Measurements from ENCODE around the gene DENND4A.
"Not testable (repeated sequence)": the region's sequence is repeated elsewhere in the genome, so short reads cannot be mapped to it uniquely, and the experiment has no call there.

Gene DENND4A

GRCh38 chr15:65818927-65819562 lies 27.0 kb upstream of the DENND4A start:
- no peak for DNase-seq

- no peak for DNase-seq
Measured at GRCh38 chr15:65816441-65816840, 24.3 kb upstream of the DENND4A start.

- DNase-seq = not testable (repeated sequence)
Measured at GRCh38 chr15:65816008-65816407, 23.9 kb upstream of the DENND4A start.

- DNase-seq = not testable (repeated sequence)
Measured at GRCh38 chr15:65814271-65814670, 22.2 kb upstream of the DENND4A start.

- DNase-seq = no peak
Measured at GRCh38 chr15:65812916-65813315, 20.8 kb upstream of the DENND4A start.

- no peak for DNase-seq
Measured at GRCh38 chr15:65812467-65812866, 20.4 kb upstream of the DENND4A start.

GRCh38 chr15:65811835-65812234 lies 19.7 kb upstream of the DENND4A start:
- no peak for DNase-seq

GRCh38 chr15:65811011-65811733 lies 19.1 kb upstream of the DENND4A start:
- DNase-seq = not testable (repeated sequence)

GRCh38 chr15:65806397-65806796 lies 14.3 kb upstream of the DENND4A start:
- no peak for DNase-seq

- no peak for DNase-seq
Measured at GRCh38 chr15:65805019-65805745, 13.1 kb upstream of the DENND4A start.

- DNase-seq = no peak
Measured at GRCh38 chr15:65804252-65804931, 12.3 kb upstream of the DENND4A start.

- DNase-seq = no peak
Measured at GRCh38 chr15:65801229-65801805, 9.2 kb upstream of the DENND4A start.

- no peak for DNase-seq
Measured at GRCh38 chr15:65796610-65797078, 4.6 kb upstream of the DENND4A start.

- no peak for DNase-seq
Measured at GRCh38 chr15:65795663-65796216, 3.6 kb upstream of the DENND4A start.

GRCh38 chr15:65793818-65794104 lies 1.7 kb upstream of the DENND4A start:
- DNase-seq = no peak

GRCh38 chr15:65792988-65793817 lies 1.1 kb upstream of the DENND4A start:
- no peak for DNase-seq

GRCh38 chr15:65791335-65792137 lies 557 bp downstream of the DENND4A start:
- DNase-seq = no peak

GRCh38 chr15:65790694-65791334 lies 1.3 kb downstream of the DENND4A start:
- no peak for DNase-seq

GRCh38 chr15:65789759-65790425 lies 2.2 kb downstream of the DENND4A start:
- DNase-seq = no peak

GRCh38 chr15:65789105-65789504 lies 3.0 kb downstream of the DENND4A start:
- DNase-seq = no peak
